GM12878 (cell line): ENCODE results near the gene SENP7. TPM values are rescaled to one million over a fixed set of nuclear protein-coding genes. Genes with fewer than 3 reads are reported as not detected.
A peak's percentile ranks its signal among the peaks of the same experiment; 100 is the strongest.

Experiments
- BRCA1 ChIP-seq: IDR thresholded peaks from 2 replicates; pipeline ENCODE4 v1.6.1; 2011; ENCODE audit warnings: low read depth, low read length, improper control_type of control experiment
- DPF2 ChIP-seq: fragments of 450-650 bp; IDR thresholded peaks from 2 replicates; pipeline ENCODE4 v1.6.1; 2017; ENCODE audit warnings: mild to moderate bottlenecking
- FOXK2 ChIP-seq: fragments of 450-650 bp; IDR thresholded peaks from 2 replicates; pipeline ENCODE4 v1.6.1; 2017; ENCODE audit warnings: mild to moderate bottlenecking, moderate library complexity
- FOXM1 ChIP-seq: IDR thresholded peaks from 2 replicates; pipeline ENCODE4 v1.6.1; 2012; ENCODE audit warnings: low read depth, mild to moderate bottlenecking, inconsistent platforms, low read length, moderate library complexity
- KAT2A ChIP-seq: conservative IDR thresholded peaks from 2 replicates; pipeline ENCODE4 v1.6.1; 2011; ENCODE audit warnings: low read depth, low read length; ENCODE audit not compliant: control insufficient read depth
- KDM1A ChIP-seq: fragments of 200-600 bp; sonication (generic); IDR thresholded peaks from 2 replicates; pipeline ENCODE4 v1.6.1; 2016; ENCODE audit warnings: borderline replicate concordance
- LARP7 ChIP-seq: fragments of 450-650 bp; IDR thresholded peaks from 2 replicates; pipeline ENCODE4 v1.6.1; 2017; ENCODE audit warnings: mild to moderate bottlenecking
- MEF2A ChIP-seq: IDR thresholded peaks from 2 replicates; pipeline ENCODE4 v1.6.1; 2011; ENCODE audit warnings: low read depth, mild to moderate bottlenecking, low read length, moderate library complexity; ENCODE audit not compliant: insufficient read depth
- PML ChIP-seq: IDR thresholded peaks from 2 replicates; pipeline ENCODE4 v1.6.1; 2012; ENCODE audit warnings: low read length, inconsistent platforms
- RAD21 ChIP-seq: IDR thresholded peaks from 2 replicates; pipeline ENCODE4 v1.6.1; 2011; ENCODE audit warnings: mild to moderate bottlenecking, low read depth, low read length, moderate library complexity; ENCODE audit not compliant: insufficient read depth
- SIX5 ChIP-seq: IDR thresholded peaks from 2 replicates; pipeline ENCODE4 v1.6.1; 2011; ENCODE audit warnings: mild to moderate bottlenecking, low read depth, low read length, moderate library complexity; ENCODE audit not compliant: severe bottlenecking
- SKIL ChIP-seq: fragments of 450-650 bp; IDR thresholded peaks from 2 replicates; pipeline ENCODE4 v1.6.1; 2017; ENCODE audit warnings: mild to moderate bottlenecking, low read depth, inconsistent platforms; ENCODE audit not compliant: poor library complexity, severe bottlenecking
- SRF ChIP-seq, 2 experiments: IDR thresholded peaks; 2 replicates each; pipeline ENCODE4 v1.6.1; 2011; ENCODE audit warnings: low read depth in 2 of 2, low read length in 2 of 2, mild to moderate bottlenecking in 1 of 2, moderate library complexity in 1 of 2
- TCF7 ChIP-seq: IDR thresholded peaks from 2 replicates; pipeline ENCODE4 v1.6.1; 2014; ENCODE audit warnings: antibody characterized with exemption, borderline replicate concordance
- ZBED1 ChIP-seq: IDR thresholded peaks from 2 replicates; pipeline ENCODE4 v1.6.1; 2016; ENCODE audit warnings: borderline replicate concordance
- ZNF217 ChIP-seq: fragments of 450-650 bp; IDR thresholded peaks from 2 replicates; pipeline ENCODE4 v1.6.1; 2017; ENCODE audit warnings: antibody characterized with exemption, mild to moderate bottlenecking
- polyA plus RNA-seq, 11 experiments: library from polyadenylated mRNA; depleted of rRNA in 4 of 11; unstranded in 6 of 11; stranded (reverse) in 5 of 11; fragments of >200 nt; fragmentation: Nextera tagmentation in 4 of 11; fragmentation: Illumina TruSeq in 1 of 11; extraction: Ambion mirVana in 4 of 11; extraction: Trizol in 1 of 11; gene quantifications; 1 replicate in 1 of 11; 2 replicates in 10 of 11; pipeline versions ENCODE4 v1.2.1 to v1.2.3, GENCODE V29; 2011 to 2016; ENCODE audit warnings: inconsistent platforms in 2 of 11, missing spikeins in 2 of 11, low read depth in 1 of 11
- total RNA-seq, 4 experiments: library from RNA; depleted of rRNA in 3 of 4; stranded (reverse); fragments of >200 nt in 3 of 4; fragmentation: Illumina TruSeq in 1 of 4; extraction: Trizol in 1 of 4; gene quantifications; 2 replicates each; pipeline versions ENCODE4 v1.2.1 to v1.2.3, GENCODE V29; 2013 to 2021
- TF ChIP-seq, protein P1 (sequence below): fragments of 450-650 bp; IDR thresholded peaks from 2 replicates; pipeline ENCODE4 v1.6.1; 2016; ENCODE audit warnings: mild to moderate bottlenecking
- TF ChIP-seq, protein P2 (sequence below): IDR thresholded peaks from 2 replicates; pipeline ENCODE4 v1.6.1; 2012; ENCODE audit warnings: mild to moderate bottlenecking, low read depth, low read length
- TF ChIP-seq, protein P3 (sequence below): IDR thresholded peaks from 2 replicates; pipeline ENCODE4 v1.6.1; 2012; ENCODE audit warnings: low read depth, low read length, improper control_type of control experiment
- TF ChIP-seq, protein P4 (sequence below): fragments of 450-650 bp; IDR thresholded peaks from 2 replicates; pipeline ENCODE4 v1.6.1; 2017; ENCODE audit warnings: antibody characterized with exemption, mild to moderate bottlenecking, moderate library complexity

Gene SENP7
- total and polyA plus RNA-seq, 10 of the 15 experiments (the other 5 are each of a cell fraction or from before 2014, with no cell fraction given) = 2.6 to 14.7 (median 8.3) TPM

- TF ChIP-seq, protein P1, sequence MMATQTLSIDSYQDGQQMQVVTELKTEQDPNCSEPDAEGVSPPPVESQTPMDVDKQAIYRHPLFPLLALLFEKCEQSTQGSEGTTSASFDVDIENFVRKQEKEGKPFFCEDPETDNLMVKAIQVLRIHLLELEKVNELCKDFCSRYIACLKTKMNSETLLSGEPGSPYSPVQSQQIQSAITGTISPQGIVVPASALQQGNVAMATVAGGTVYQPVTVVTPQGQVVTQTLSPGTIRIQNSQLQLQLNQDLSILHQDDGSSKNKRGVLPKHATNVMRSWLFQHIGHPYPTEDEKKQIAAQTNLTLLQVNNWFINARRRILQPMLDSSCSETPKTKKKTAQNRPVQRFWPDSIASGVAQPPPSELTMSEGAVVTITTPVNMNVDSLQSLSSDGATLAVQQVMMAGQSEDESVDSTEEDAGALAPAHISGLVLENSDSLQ = peak; percentile 82
- TF ChIP-seq LARP7 = no peak
- TF ChIP-seq, protein P2, sequence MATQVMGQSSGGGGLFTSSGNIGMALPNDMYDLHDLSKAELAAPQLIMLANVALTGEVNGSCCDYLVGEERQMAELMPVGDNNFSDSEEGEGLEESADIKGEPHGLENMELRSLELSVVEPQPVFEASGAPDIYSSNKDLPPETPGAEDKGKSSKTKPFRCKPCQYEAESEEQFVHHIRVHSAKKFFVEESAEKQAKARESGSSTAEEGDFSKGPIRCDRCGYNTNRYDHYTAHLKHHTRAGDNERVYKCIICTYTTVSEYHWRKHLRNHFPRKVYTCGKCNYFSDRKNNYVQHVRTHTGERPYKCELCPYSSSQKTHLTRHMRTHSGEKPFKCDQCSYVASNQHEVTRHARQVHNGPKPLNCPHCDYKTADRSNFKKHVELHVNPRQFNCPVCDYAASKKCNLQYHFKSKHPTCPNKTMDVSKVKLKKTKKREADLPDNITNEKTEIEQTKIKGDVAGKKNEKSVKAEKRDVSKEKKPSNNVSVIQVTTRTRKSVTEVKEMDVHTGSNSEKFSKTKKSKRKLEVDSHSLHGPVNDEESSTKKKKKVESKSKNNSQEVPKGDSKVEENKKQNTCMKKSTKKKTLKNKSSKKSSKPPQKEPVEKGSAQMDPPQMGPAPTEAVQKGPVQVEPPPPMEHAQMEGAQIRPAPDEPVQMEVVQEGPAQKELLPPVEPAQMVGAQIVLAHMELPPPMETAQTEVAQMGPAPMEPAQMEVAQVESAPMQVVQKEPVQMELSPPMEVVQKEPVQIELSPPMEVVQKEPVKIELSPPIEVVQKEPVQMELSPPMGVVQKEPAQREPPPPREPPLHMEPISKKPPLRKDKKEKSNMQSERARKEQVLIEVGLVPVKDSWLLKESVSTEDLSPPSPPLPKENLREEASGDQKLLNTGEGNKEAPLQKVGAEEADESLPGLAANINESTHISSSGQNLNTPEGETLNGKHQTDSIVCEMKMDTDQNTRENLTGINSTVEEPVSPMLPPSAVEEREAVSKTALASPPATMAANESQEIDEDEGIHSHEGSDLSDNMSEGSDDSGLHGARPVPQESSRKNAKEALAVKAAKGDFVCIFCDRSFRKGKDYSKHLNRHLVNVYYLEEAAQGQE = no peak
- TF ChIP-seq, protein P3, sequence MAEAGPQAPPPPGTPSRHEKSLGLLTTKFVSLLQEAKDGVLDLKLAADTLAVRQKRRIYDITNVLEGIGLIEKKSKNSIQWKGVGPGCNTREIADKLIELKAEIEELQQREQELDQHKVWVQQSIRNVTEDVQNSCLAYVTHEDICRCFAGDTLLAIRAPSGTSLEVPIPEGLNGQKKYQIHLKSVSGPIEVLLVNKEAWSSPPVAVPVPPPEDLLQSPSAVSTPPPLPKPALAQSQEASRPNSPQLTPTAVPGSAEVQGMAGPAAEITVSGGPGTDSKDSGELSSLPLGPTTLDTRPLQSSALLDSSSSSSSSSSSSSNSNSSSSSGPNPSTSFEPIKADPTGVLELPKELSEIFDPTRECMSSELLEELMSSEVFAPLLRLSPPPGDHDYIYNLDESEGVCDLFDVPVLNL = no peak
- TF ChIP-seq SIX5 = no peak
- peak; percentile 83; the same call in 1 of the 2 replicates for TF ChIP-seq ZBED1
- TF ChIP-seq MEF2A = peak; percentile 87
- TF ChIP-seq SRF (IDR thresholded peaks at IDR 0.05; ENCODE audit: low read depth in 2 of 2, low read length in 2 of 2) = no peak
- TF ChIP-seq DPF2 = peak; percentile 86; the same call in 1 of the 2 replicates
- TF ChIP-seq KDM1A = no peak
- no peak for TF ChIP-seq FOXK2
- no peak for TF ChIP-seq KAT2A
- 0 out of 2 replicates have a peak, but pooled peaks have one; percentile 29 for TF ChIP-seq PML
- TF ChIP-seq BRCA1 = no peak
- TF ChIP-seq, protein P4, sequence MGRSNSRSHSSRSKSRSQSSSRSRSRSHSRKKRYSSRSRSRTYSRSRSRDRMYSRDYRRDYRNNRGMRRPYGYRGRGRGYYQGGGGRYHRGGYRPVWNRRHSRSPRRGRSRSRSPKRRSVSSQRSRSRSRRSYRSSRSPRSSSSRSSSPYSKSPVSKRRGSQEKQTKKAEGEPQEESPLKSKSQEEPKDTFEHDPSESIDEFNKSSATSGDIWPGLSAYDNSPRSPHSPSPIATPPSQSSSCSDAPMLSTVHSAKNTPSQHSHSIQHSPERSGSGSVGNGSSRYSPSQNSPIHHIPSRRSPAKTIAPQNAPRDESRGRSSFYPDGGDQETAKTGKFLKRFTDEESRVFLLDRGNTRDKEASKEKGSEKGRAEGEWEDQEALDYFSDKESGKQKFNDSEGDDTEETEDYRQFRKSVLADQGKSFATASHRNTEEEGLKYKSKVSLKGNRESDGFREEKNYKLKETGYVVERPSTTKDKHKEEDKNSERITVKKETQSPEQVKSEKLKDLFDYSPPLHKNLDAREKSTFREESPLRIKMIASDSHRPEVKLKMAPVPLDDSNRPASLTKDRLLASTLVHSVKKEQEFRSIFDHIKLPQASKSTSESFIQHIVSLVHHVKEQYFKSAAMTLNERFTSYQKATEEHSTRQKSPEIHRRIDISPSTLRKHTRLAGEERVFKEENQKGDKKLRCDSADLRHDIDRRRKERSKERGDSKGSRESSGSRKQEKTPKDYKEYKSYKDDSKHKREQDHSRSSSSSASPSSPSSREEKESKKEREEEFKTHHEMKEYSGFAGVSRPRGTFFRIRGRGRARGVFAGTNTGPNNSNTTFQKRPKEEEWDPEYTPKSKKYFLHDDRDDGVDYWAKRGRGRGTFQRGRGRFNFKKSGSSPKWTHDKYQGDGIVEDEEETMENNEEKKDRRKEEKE = no peak
- no peak for TF ChIP-seq RAD21
- TF ChIP-seq ZNF217 = peak; percentile 90; the same call in 1 of the 2 replicates
- TF ChIP-seq SKIL = peak; percentile 84
- peak; percentile 77; the same call in 1 of the 2 replicates for TF ChIP-seq FOXM1
- no peak for TF ChIP-seq TCF7
Observed at GRCh38 chr3:101379658-101380376, 133.2 kb downstream of the SENP7 start (continued).
